Muscle layer of colon (tissue), 2 donors: ENCODE measurements around the gene ADCY3.

Experiments used
- H3K27ac ChIP-seq: one replicate; pipeline ENCODE4 v1.7.0; 2013; ENCODE audit warnings: low read depth, mild to moderate bottlenecking, low read length, moderate library complexity
- H3K27me3 ChIP-seq, 2 donors: one replicate each; pipeline ENCODE4 v1.7.0; 2013; ENCODE audit warnings: low read length in 2 of 2, mild to moderate bottlenecking in 2 of 2; ENCODE audit not compliant: insufficient read depth in 2 of 2, control insufficient read depth in 1 of 2
- H3K36me3 ChIP-seq: one replicate; pipeline ENCODE4 v1.7.0; 2013; ENCODE audit warnings: mild to moderate bottlenecking, low read length; ENCODE audit not compliant: insufficient read depth
- H3K4me1 ChIP-seq: one replicate; pipeline ENCODE4 v1.7.0; 2013; ENCODE audit warnings: mild to moderate bottlenecking, low read length; ENCODE audit not compliant: insufficient read depth
- H3K4me3 ChIP-seq, 2 donors: one replicate each; pipeline ENCODE4 v1.7.0; 2013; ENCODE audit warnings: low read length in 2 of 2, low read depth in 1 of 2, mild to moderate bottlenecking in 1 of 2, moderate library complexity in 1 of 2
- H3K9ac ChIP-seq: one replicate; pipeline ENCODE4 v1.7.0; 2013; ENCODE audit warnings: low read length
- H3K9me3 ChIP-seq: one replicate; pipeline ENCODE4 v1.7.0; 2013; ENCODE audit warnings: mild to moderate bottlenecking, low read length
- donor health status: abdominal sarcoma.
- donor health status: Adenocarcinoma of cecum.

The ADCY3 gene

GRCh38 chr2:24833821-24834732 lies 86.0 kb downstream of the ADCY3 start:
- no peaks in the 10 kb centered on the region for H3K9me3 ChIP-seq
- H3K4me3 ChIP-seq = no peak overlapping the region
- H3K4me1 ChIP-seq = no peaks in the 10 kb centered on the region
- H3K27ac ChIP-seq = no peak overlapping the region
- H3K36me3 ChIP-seq = no peaks in the 10 kb centered on the region
- H3K9ac ChIP-seq = no peak overlapping the region
- no peaks in the 10 kb centered on the region for H3K27me3 ChIP-seq

DNA sequence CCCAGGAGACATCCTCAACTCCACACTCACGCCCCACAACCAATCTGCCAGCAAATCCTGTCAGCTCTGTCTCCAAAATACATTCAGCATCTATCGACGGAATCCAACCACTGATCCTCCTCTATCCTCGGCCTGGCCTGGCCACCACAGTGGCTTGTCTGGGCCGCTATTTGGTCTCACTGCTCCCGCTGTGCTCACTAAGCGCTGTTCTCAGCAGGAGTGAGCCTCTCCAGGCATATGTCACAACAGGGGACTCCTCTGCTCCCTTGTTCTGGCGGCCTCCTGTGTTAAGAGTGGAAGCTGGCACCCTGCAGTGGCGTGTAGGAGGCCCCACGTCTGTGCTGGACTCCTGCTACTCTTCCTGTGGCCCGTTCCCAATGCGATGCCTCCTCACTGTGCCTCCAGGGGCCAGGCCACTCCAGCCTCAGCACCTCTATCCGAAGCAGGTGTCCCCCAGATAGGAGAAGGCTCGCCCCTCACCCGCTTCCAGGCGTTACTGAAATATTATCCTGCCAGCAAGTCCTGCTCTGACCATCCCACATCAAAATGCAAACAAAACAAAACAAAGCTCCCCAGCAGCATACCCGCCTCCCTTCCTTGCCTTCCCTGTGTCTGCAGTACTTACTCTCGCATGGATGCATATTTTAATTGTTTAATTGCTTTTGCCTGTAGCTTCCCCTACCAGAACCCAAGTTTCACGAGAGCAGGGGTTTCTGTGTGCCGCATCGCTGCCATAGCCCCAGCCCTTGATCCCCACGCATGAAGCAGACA lies 86.9 kb downstream of the ADCY3 start:
- no peaks in the 10 kb centered on the region for H3K27me3 ChIP-seq
- H3K36me3 ChIP-seq = no peaks in the 10 kb centered on the region
- no peak overlapping the region for H3K27ac ChIP-seq
- H3K4me1 ChIP-seq = no peaks in the 10 kb centered on the region
- H3K9ac ChIP-seq = no peak overlapping the region
- H3K4me3 ChIP-seq = no peak overlapping the region
- no peaks in the 10 kb centered on the region for H3K9me3 ChIP-seq

DNA sequence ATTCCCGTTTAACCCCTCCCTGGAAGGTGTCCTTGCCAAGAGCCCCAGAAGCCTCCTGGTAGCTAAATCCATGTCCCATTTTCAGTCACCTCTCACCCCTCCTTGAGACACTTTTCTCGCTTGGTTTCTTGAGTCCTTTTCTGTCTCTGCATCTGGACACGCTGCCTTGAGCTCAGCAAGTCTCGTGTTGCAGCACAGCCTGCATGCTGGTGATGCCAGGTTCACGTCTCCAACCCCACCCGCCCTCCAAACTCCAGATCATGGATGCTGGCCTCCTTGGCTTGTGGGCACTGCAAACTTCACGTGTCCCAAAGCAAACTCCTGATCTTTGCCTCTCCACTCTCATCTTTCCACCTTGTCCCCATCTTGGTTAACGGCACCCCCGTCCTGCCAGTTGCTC lies 87.5 kb downstream of the ADCY3 start:
- no peaks in the 10 kb centered on the region for H3K36me3 ChIP-seq
- H3K27me3 ChIP-seq = no peaks in the 10 kb centered on the region
- H3K4me3 ChIP-seq = no peak overlapping the region
- no peak overlapping the region for H3K27ac ChIP-seq
- H3K4me1 ChIP-seq = peaks cover 1% of the 10 kb centered on the region
- no peaks in the 10 kb centered on the region for H3K9me3 ChIP-seq
- no peak overlapping the region for H3K9ac ChIP-seq

- no peak overlapping the region for H3K4me3 ChIP-seq
Measured at GRCh38 chr2:24832073-24832461, 88.0 kb downstream of the ADCY3 start.

DNA sequence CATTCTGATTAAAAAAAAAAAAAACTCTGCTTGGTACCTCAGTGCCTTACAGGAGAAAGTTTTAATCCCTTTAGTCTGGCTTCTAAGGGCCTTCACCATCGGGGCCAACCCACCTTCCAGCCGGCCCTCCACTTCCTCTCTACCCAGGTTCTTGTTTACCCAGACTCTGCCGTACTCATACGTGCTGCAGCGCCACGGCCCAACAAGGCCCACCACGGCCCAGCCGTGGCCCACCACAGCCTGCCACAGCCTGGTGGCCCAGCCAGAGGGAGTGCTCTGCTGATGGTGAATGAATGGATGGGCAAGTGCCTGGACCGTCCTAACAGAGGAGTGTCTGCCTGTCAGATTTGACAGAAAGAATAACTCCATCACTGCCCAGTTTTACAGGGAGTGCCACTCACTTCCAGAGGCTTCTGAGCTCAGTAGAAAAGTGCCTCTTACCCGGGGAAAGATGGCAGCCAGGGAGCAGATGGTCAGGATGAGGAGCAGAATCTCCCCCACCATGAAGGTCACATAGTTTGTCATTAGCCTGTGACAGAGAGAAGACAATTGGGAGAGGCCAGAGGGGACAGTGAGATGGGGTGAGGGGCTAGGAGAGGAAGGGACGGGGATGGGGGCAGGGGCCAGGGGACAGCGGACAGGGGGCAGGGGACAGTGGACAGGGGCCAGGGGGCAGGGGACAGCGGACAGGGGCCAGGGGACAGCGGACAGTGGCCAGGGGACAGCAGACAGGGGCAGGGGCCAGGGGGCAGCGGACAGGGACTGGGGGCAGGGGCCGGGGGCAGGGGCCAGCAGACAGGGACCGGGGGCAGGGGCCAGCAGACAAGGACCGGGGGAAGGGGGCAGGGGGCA lies 88.6 kb downstream of the ADCY3 start:
- peaks cover 4% of the 10 kb centered on the region for H3K4me1 ChIP-seq
- no peaks in the 10 kb centered on the region for H3K27me3 ChIP-seq
- H3K36me3 ChIP-seq = no peaks in the 10 kb centered on the region
- no peak overlapping the region for H3K27ac ChIP-seq
- no peak overlapping the region for H3K4me3 ChIP-seq
- H3K9me3 ChIP-seq = no peaks in the 10 kb centered on the region
- no peak overlapping the region for H3K9ac ChIP-seq

More at GRCh38 chr2:24832073-24832461, 88.0 kb downstream of the ADCY3 start:
- no peaks in the 10 kb centered on the region for H3K36me3 ChIP-seq
- no peak overlapping the region for H3K27ac ChIP-seq
- no peak overlapping the region for H3K9ac ChIP-seq
- peaks cover 4% of the 10 kb centered on the region for H3K4me1 ChIP-seq
- no peaks in the 10 kb centered on the region for H3K9me3 ChIP-seq
- H3K27me3 ChIP-seq = no peaks in the 10 kb centered on the region

GRCh38 chr2:24830786-24831185 lies 89.3 kb downstream of the ADCY3 start:
- Histone ChIP-seq H3K4me3 (no peak overlapping the region), H3K27ac (no peak overlapping the region), H3K27me3 (no peaks in the 10 kb centered on the region), H3K36me3 (no peaks in the 10 kb centered on the region), H3K4me1 (peaks cover 4% of the 10 kb centered on the region), H3K9ac (no peak overlapping the region), H3K9me3 (no peaks in the 10 kb centered on the region)

- no peaks in the 10 kb centered on the region for H3K9me3 ChIP-seq
- H3K4me1 ChIP-seq = peaks cover 4% of the 10 kb centered on the region
- H3K27ac ChIP-seq = no peak overlapping the region
- no peaks in the 10 kb centered on the region for H3K27me3 ChIP-seq
- no peak overlapping the region for H3K4me3 ChIP-seq
- no peaks in the 10 kb centered on the region for H3K36me3 ChIP-seq
- H3K9ac ChIP-seq = no peak overlapping the region
Measured at GRCh38 chr2:24830351-24830750, 89.7 kb downstream of the ADCY3 start.

DNA sequence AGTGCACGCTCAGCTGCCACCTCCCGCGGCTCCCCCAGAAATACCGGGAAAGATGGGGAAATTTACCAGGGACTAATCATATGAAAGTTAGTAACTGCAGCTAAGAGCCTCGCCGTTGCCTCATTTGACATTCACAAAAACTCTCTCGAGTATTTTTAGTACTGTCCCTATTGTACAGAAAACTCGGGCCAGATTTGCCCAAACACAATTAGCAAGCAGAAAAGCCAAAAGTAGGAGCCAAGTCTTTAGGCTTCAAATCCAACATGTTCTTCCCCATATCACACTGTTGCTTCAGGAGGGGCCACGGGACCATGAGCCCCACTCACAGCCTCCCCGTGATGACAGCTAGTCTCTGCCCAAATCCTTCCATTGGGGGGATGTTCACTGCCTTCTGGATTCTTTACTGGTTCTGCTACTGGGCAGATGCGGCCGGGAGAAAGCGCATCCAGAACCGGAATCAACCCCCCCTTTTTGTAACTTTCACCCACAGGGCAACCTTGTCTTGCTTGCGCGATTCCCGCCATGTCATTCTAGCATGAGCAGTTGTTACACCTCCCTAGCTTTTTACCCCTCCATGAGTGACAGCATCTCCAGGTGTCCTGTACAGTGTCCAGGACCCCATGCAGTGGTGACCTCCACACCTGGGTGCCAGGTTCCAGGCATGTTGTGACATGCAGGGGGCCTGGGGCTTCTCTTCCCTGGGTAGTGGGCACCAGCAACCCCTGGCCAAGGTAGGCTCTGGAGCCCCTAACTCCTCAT lies 91.6 kb downstream of the ADCY3 start:
- H3K9ac ChIP-seq = no peak overlapping the region
- peak overlapping the region in 1 of 2 donors; percentile 19 for H3K4me3 ChIP-seq
- H3K4me1 ChIP-seq = peaks cover 4% of the 10 kb centered on the region
- no peaks in the 10 kb centered on the region for H3K27me3 ChIP-seq
- H3K36me3 ChIP-seq = no peaks in the 10 kb centered on the region
- H3K27ac ChIP-seq = no peak overlapping the region
- no peaks in the 10 kb centered on the region for H3K9me3 ChIP-seq

GRCh38 chr2:24827321-24828237 lies 92.5 kb downstream of the ADCY3 start:
- Histone ChIP-seq H3K27me3 (no peaks in the 10 kb centered on the region), H3K9me3 (no peaks in the 10 kb centered on the region), H3K4me3 (peak overlapping the region in 1 of 2 donors; percentile 19), H3K36me3 (no peaks in the 10 kb centered on the region), H3K27ac (no peak overlapping the region), H3K4me1 (peaks cover 4% of the 10 kb centered on the region), H3K9ac (no peak overlapping the region)

DNA sequence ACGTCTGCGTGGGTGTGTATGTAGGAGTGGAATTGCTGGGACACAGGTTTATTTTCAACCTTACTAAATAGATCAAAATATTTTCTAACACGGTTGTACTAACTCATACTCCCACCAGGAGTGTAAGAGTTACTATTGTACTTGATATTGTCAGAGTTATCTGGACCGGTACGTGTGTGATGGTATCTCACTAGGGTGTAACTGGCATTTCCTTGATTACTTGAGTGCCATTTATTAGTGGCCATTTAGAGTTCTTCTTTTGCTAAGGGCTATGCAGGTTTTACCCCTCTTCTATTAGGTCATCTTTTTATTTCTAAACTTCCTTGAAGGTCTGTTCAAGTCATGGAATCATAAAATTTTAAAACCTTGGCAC lies 93.3 kb downstream of the ADCY3 start:
- H3K9me3 ChIP-seq = no peaks in the 10 kb centered on the region
- H3K27ac ChIP-seq = no peak overlapping the region
- peaks cover 4% of the 10 kb centered on the region for H3K4me1 ChIP-seq
- H3K9ac ChIP-seq = no peak overlapping the region
- no peaks in the 10 kb centered on the region for H3K36me3 ChIP-seq
- no peak overlapping the region for H3K4me3 ChIP-seq
- H3K27me3 ChIP-seq = no peaks in the 10 kb centered on the region
